ENCODE measurements around the gene SHISA4. TPM values are rescaled to one million over a fixed set of nuclear protein-coding genes. Genes with fewer than 3 reads are reported as not detected.

Gene SHISA4
- total RNA-seq, 1 experiment from 2014 or later = 6.3 TPM

- Mint-ChIP-seq H3K27me3 (ENCODE audit: low read depth) (peaks cover 16% of the 10 kb centered on the region), H3K4me3 (no peak overlapping the region), H3K4me1 (peaks cover 38% of the 10 kb centered on the region), H3K27ac (peak overlapping the region; percentile 89; the same call in 1 of the 2 replicates), H3K9me3 (no peaks in the 10 kb centered on the region), H3K36me3 (no peaks in the 10 kb centered on the region)
- no peak for ATAC-seq
- no peak for TF ChIP-seq TEAD4 (CRISPR knock-in tag; IDR thresholded peaks at IDR 0.05)
- no peak for TF ChIP-seq IRF2 (CRISPR knock-in tag; IDR thresholded peaks at IDR 0.05; ENCODE audit: borderline replicate concordance, low read depth)
- TF ChIP-seq ZNF263 (CRISPR knock-in tag; IDR thresholded peaks at IDR 0.05; ENCODE audit: low read depth) = no peak
- no peak for TF ChIP-seq ZNF416 (CRISPR knock-in tag; IDR thresholded peaks at IDR 0.05)
- TF ChIP-seq ZNF232 (CRISPR knock-in tag; IDR thresholded peaks at IDR 0.05) = no peak
- ChIA-PET CTCF (interaction anchor here (3.4 to 5.7 kb wide), 6 partner anchors 13 to 116 kb away, joined by 38 to 135 read pairs (median 68); partner anchors contain the start of genes ELF3 and TIMM17A), POLR2A (interaction anchor here (1.2 kb wide), 1 partner anchor 62 kb away, joined by 4 read pairs; the partner anchor contains the start of gene TIMM17A)
- DNase-seq (ENCODE audit: low spot score) = no peak
Observed at GRCh38 chr1:201893431-201893830, 4.7 kb downstream of the SHISA4 start.

GRCh38 chr1:201894343-201895119, 5.8 kb downstream of the SHISA4 start:
- CTCF ChIA-PET = interaction anchor here (0.5 to 5.7 kb wide), 30 partner anchors 10 to 458 kb away, joined by 3 to 135 read pairs (median 14); partner anchors contain the start of genes ELF3, GPR37L1, IPO9 and LMOD1
- Mint-ChIP-seq H3K9me3 (no peaks in the 10 kb centered on the region), H3K4me3 (no peak overlapping the region; the same call in 1 of the 2 replicates), H3K36me3 (no peaks in the 10 kb centered on the region), H3K27ac (peak overlapping the region; percentile 89), H3K4me1 (peaks cover 37% of the 10 kb centered on the region), H3K27me3 (ENCODE audit: low read depth) (peaks cover 16% of the 10 kb centered on the region)
- DNase-seq (ENCODE audit: low spot score) = peak; percentile 30
- POLR2A ChIA-PET = interaction anchor here (1.4 to 2.4 kb wide), 5 partner anchors 10 to 116 kb away, joined by 3 to 14 read pairs (median 5); partner anchors contain the start of genes ELF3 and LMOD1
- no peak for TF ChIP-seq PREB (CRISPR knock-in tag; IDR thresholded peaks at IDR 0.05; ENCODE audit: borderline replicate concordance)
- no peak for TF ChIP-seq ZNF671 (CRISPR knock-in tag; IDR thresholded peaks at IDR 0.05)
- TF ChIP-seq MYBL2 (CRISPR knock-in tag; IDR thresholded peaks at IDR 0.05) = no peak
- peak; percentile 48 for TF ChIP-seq PRDM15 (CRISPR knock-in tag; IDR thresholded peaks at IDR 0.05)
- TF ChIP-seq ZNF423 (CRISPR knock-in tag; IDR thresholded peaks at IDR 0.05) = no peak
- ATAC-seq = peak; percentile 39

GRCh38 chr1:201895120-201895665, 6.5 kb downstream of the SHISA4 start:
- Mint-ChIP-seq H3K27me3 (ENCODE audit: low read depth) (peaks cover 9% of the 10 kb centered on the region), H3K4me1 (peaks cover 35% of the 10 kb centered on the region), H3K27ac (no peak overlapping the region; the same call in 1 of the 2 replicates), H3K4me3 (no peak overlapping the region), H3K36me3 (no peaks in the 10 kb centered on the region), H3K9me3 (no peaks in the 10 kb centered on the region)
- ChIA-PET POLR2A (interaction anchor here (0.7 to 2.4 kb wide), 12 partner anchors 9 to 237 kb away, joined by 3 to 14 read pairs (median 4); partner anchors contain the start of genes ELF3, LMOD1 and TIMM17A), CTCF (interaction anchor here (0.5 to 5.7 kb wide), 81 partner anchors 8 to 1346 kb away, joined by 3 to 135 read pairs (median 5); partner anchors contain the start of genes ELF3, GPR37L1, IPO9 and LMOD1)
- peak; percentile 58; the same call in 1 of the 2 replicates for TF ChIP-seq ZNF121 (CRISPR knock-in tag; IDR thresholded peaks at IDR 0.05)
- TF ChIP-seq ZNF425 (CRISPR knock-in tag; conservative IDR thresholded peaks at IDR 0.05) = no peak
- DNase-seq (ENCODE audit: low spot score) = no peak
- no peak for ATAC-seq
